Adrenal gland (tissue), 12 donors: ENCODE results near the gene XPR1. TPM values are rescaled to one million over a fixed set of nuclear protein-coding genes. Genes with fewer than 3 reads are reported as not detected.

Experiments
- DNase-seq, 7 donors: peaks; one replicate each; pipeline ENCODE4 v3.0.0-alpha.2; 2019 to 2020
- H3K27ac ChIP-seq, 5 donors: fragments of 200-600 bp; sonication (generic) in 4 of 5; 1 replicate in 3 of 5; 2 replicates in 2 of 5; pipeline versions ENCODE4 v1.5.1 to v1.8.0; 2016 to 2020; ENCODE audit warnings: mild to moderate bottlenecking in 1 of 5
- H3K27me3 ChIP-seq: fragments of 200-600 bp; 2 replicates; pipeline ENCODE4 v1.8.0; 2021
- H3K36me3 ChIP-seq, 2 donors: fragments of 200-600 bp; replicated peaks in 1 of 2; 1 replicate in 1 of 2; 2 replicates in 1 of 2; pipeline versions ENCODE4 v1.5.1 to v1.8.0; 2018 to 2022
- H3K4me1 ChIP-seq, 2 donors: fragments of 200-600 bp; replicated peaks in 1 of 2; 1 replicate in 1 of 2; 2 replicates in 1 of 2; pipeline versions ENCODE4 v1.5.1 to v1.8.0; 2018 to 2021
- H3K4me3 ChIP-seq, 4 donors: fragments of 200-600 bp; sonication (generic) in 3 of 4; one replicate each; pipeline ENCODE4 v1.5.1; 2016 to 2018
- H3K9me3 ChIP-seq, 3 donors: fragments of 200-600 bp; sonication (generic) in 1 of 3; replicated peaks in 1 of 3; 1 replicate in 2 of 3; 2 replicates in 1 of 3; pipeline versions ENCODE4 v1.5.1 to v1.8.0; 2016 to 2021
- CTCF ChIP-seq, 6 experiments: fragments of 450-650 bp in 4 of 6; fragments of 200-600 bp in 2 of 6; sonication (generic) in 1 of 6; IDR thresholded peaks; 1 replicate in 5 of 6; 2 replicates in 1 of 6; pipeline versions ENCODE4 v1.5.1 to v1.8.0; 2016 to 2021; ENCODE audit warnings: antibody characterized with exemption in 6 of 6, mild to moderate bottlenecking in 2 of 6, moderate library complexity in 1 of 6
- POLR2A ChIP-seq, 2 donors: fragments of 450-650 bp; IDR thresholded peaks; one replicate each; pipeline ENCODE4 v1.6.1; 2017; ENCODE audit warnings: antibody characterized with exemption in 2 of 2, mild to moderate bottlenecking in 2 of 2, moderate library complexity in 1 of 2
- WGBS, 4 donors: extraction: QIAGEN DNeasy Blood & Tissue Kit in 2 of 4; methylation state at CpG; one replicate each; pipeline versions ENCODE4 v1.1.5 to v1.1.7; 2013 to 2017; 5-methylcytosine and 5-hydroxymethylcytosine counted together
- intact Hi-C, 2 donors: fragments of 100-400 bp; cut with DNase I; formaldehyde crosslinking; loops; one replicate each; pipeline versions ENCODE4 v1.14.1 to v1.15.0; 2022 to 2023
- polyA plus RNA-seq, 3 donors: library from polyadenylated mRNA; stranded (reverse); fragments of 200-250 nt in 2 of 3; fragments of 350-450 nt in 1 of 3; fragmentation: Illumina TruSeq in 1 of 3; extraction: RNeasy Lipid Tissue Mini Kit (QIAGEN cat#74804) in 1 of 3; gene quantifications; one replicate each; pipeline ENCODE4 v1.2.3, GENCODE V29; 2013 to 2014
- total RNA-seq, 9 donors: library from RNA; depleted of rRNA in 4 of 9; stranded (reverse); fragments of >200 nt in 4 of 9; fragments of 120-200 nt in 1 of 9; fragmentation: NEBNext Ultra II Directional in 1 of 9; extraction: Animal tissue kit (Norgen Biotek cat#: 25700) in 1 of 9; gene quantifications; one replicate each; pipeline versions ENCODE4 v1.1.0 to v1.2.4, GENCODE V29; 2013 to 2023
- donor health status: healthy with polysubstance abuse.
- donor health status: Bipolar disorder and iron deficiency.
- donor health status: DM: yes; HTN: yes; CAD: no.
- donor health status: DM: no; HTN: no; CAD: no.
- donor health status: DM: no; HTN: no; CAD: no.
- donor health status: DM: yes; HTN: yes; CAD: no.

Gene XPR1
- total and polyA plus RNA-seq, 12 donors = 4.8 to 53.0 (median 24.1) TPM

- TF ChIP-seq POLR2A (IDR thresholded peaks at IDR 0.05) (no peak), CTCF (IDR thresholded peaks at IDR 0.05) (no peak)
- intact Hi-C loops = no loop called here
Measured at GRCh38 chr1:180802813-180803212, 171.0 kb downstream of the XPR1 start.

GRCh38 chr1:180805316-180805715 is 173.5 kb downstream of the XPR1 start:
- no peak overlapping the region for H3K4me3 ChIP-seq
- no peak for TF ChIP-seq POLR2A (IDR thresholded peaks at IDR 0.05)
- no peak for TF ChIP-seq CTCF (IDR thresholded peaks at IDR 0.05)
- H3K9me3 ChIP-seq = no peaks in the 10 kb centered on the region
- no peaks in the 10 kb centered on the region for H3K27me3 ChIP-seq
- intact Hi-C loops = no loop called here
- H3K36me3 ChIP-seq = no peaks in the 10 kb centered on the region
- H3K27ac ChIP-seq = no peak overlapping the region
- H3K4me1 ChIP-seq = peaks cover 0 to 9% of the 10 kb centered on the region in 2 donors
- DNase-seq = no peak

More at GRCh38 chr1:180802813-180803212, 171.0 kb downstream of the XPR1 start:
- no peak overlapping the region for H3K4me3 ChIP-seq
- H3K36me3 ChIP-seq = no peaks in the 10 kb centered on the region
- no peak overlapping the region for H3K27ac ChIP-seq
- no peaks in the 10 kb centered on the region for H3K27me3 ChIP-seq
- peaks cover 0 to 9% of the 10 kb centered on the region in 2 donors for H3K4me1 ChIP-seq
- DNase-seq = no peak
- WGBS, 4 donors = 96 to 99% (median 98%) methylated on average over 2 of the region's 2 CpGs
- H3K9me3 ChIP-seq = no peaks in the 10 kb centered on the region

- Histone ChIP-seq H3K4me1 (no peaks in the 10 kb centered on the region), H3K4me3 (no peak overlapping the region), H3K27me3 (no peaks in the 10 kb centered on the region), H3K36me3 (no peaks in the 10 kb centered on the region), H3K9me3 (no peaks in the 10 kb centered on the region), H3K27ac (no peak overlapping the region)
- no peak for DNase-seq
- intact Hi-C loops = no loop called here
- 94 to 99% (median 95%) methylated on average over 2 of the region's 2 CpGs for WGBS, 4 donors
- no peak for TF ChIP-seq POLR2A (IDR thresholded peaks at IDR 0.05)
- TF ChIP-seq CTCF (IDR thresholded peaks at IDR 0.05) = no peak
Measured at GRCh38 chr1:180811298-180811697, 179.5 kb downstream of the XPR1 start.

GRCh38 chr1:180811886-180812285 is 180.1 kb downstream of the XPR1 start:
- TF ChIP-seq CTCF (IDR thresholded peaks at IDR 0.05) = no peak
- no peak for TF ChIP-seq POLR2A (IDR thresholded peaks at IDR 0.05)
- H3K4me3 ChIP-seq = no peak overlapping the region
- no peaks in the 10 kb centered on the region for H3K4me1 ChIP-seq
- no peaks in the 10 kb centered on the region for H3K9me3 ChIP-seq
- no peak overlapping the region for H3K27ac ChIP-seq
- no peaks in the 10 kb centered on the region for H3K36me3 ChIP-seq
- H3K27me3 ChIP-seq = no peaks in the 10 kb centered on the region
- DNase-seq = no peak
- intact Hi-C loops = no loop called here
